NCI-H128 (cell line): ENCODE results near the gene KRTAP5-2.
"Not testable (repeated sequence)": the region's sequence is repeated elsewhere in the genome, so short reads cannot be mapped to it uniquely, and the experiment has no call there.

Experiments
- DNase-seq: peaks from one replicate; lab custom pipeline; 2025; ENCODE audit not compliant: unreplicated experiment; lab: John Stamatoyannopoulos, UW

KRTAP5-2 gene

GRCh38 chr11:1628506-1629325, 30.6 kb upstream of the KRTAP5-2 start:
- DNase-seq: no peak

GRCh38 chr11:1625541-1625940, 27.4 kb upstream of the KRTAP5-2 start:
- DNase-seq: no peak

- no peak for DNase-seq
Observed at GRCh38 chr11:1624621-1625020, 26.5 kb upstream of the KRTAP5-2 start.

- no peak for DNase-seq
Observed at GRCh38 chr11:1623716-1624115, 25.6 kb upstream of the KRTAP5-2 start.

GRCh38 chr11:1622086-1622485, 24.0 kb upstream of the KRTAP5-2 start, which contains the start of gene KRTAP5-4:
KRTAP5-4 (minus strand) TSS chr11:1622138; CDS start chr11:1622093, 45 bp downstream.
- no peak for DNase-seq

GRCh38 chr11:1619449-1619848, 21.4 kb upstream of the KRTAP5-2 start:
- no peak for DNase-seq

GRCh38 chr11:1618231-1618630, 20.1 kb upstream of the KRTAP5-2 start:
- DNase-seq: no peak

- DNase-seq: no peak
Observed at GRCh38 chr11:1608363-1608762, 10.3 kb upstream of the KRTAP5-2 start, which contains the start of gene KRTAP5-3. KRTAP5-3 (minus strand) TSS chr11:1608463; CDS start chr11:1608385, 78 bp downstream.

GRCh38 chr11:1607901-1608300, 9.8 kb upstream of the KRTAP5-2 start:
- not testable (repeated sequence) for DNase-seq

GRCh38 chr11:1607156-1607845, 9.2 kb upstream of the KRTAP5-2 start:
- not testable (repeated sequence) for DNase-seq

- DNase-seq: not testable (repeated sequence)
Observed at GRCh38 chr11:1605923-1606322, 7.8 kb upstream of the KRTAP5-2 start.

GRCh38 chr11:1604711-1605110, 6.6 kb upstream of the KRTAP5-2 start:
- no peak for DNase-seq

- DNase-seq: no peak
Observed at GRCh38 chr11:1604181-1604580, 6.1 kb upstream of the KRTAP5-2 start.

GRCh38 chr11:1603629-1604028, 5.5 kb upstream of the KRTAP5-2 start:
- no peak for DNase-seq

GRCh38 chr11:1601663-1602062, 3.6 kb upstream of the KRTAP5-2 start:
- not testable (repeated sequence) for DNase-seq

- DNase-seq: no peak
Observed at GRCh38 chr11:1600626-1601025, 2.5 kb upstream of the KRTAP5-2 start.

GRCh38 chr11:1598816-1599215, 722 bp upstream of the KRTAP5-2 start:
- no peak for DNase-seq

GRCh38 chr11:1598406-1598805, 312 bp upstream of the KRTAP5-2 start:
- DNase-seq: not testable (repeated sequence)

GRCh38 chr11:1597331-1597993, 632 bp downstream of the KRTAP5-2 start:
- no peak for DNase-seq

GRCh38 chr11:1596576-1597121, 1.4 kb downstream of the KRTAP5-2 start:
- DNase-seq: not testable (repeated sequence)

GRCh38 chr11:1595994-1596575, 2.0 kb downstream of the KRTAP5-2 start:
- not testable (repeated sequence) for DNase-seq
